K562 (cell line): ENCODE measurements around the gene PRKCG. TPM values are rescaled to one million over a fixed set of nuclear protein-coding genes. Genes with fewer than 3 reads are reported as not detected.

Experiments used
- ATAC-seq: fragments of 200-7000 bp; cut with Tn5 transposase; 3 replicates; pipeline ENCODE4 v1.9.1; 2020; ENCODE audit warnings: moderate library complexity
- BruUV-seq: library from RNA; stranded (reverse); fragments of 400-500 nt; replicated peaks from 2 replicates; lab custom pipeline; 2021; lab: Mats Ljungman, UMichigan
- CTCF ChIA-PET: fragments of 300-600 bp; formaldehyde crosslinking; extraction: SDS; loops from one replicate; lab custom pipeline; 2021; ENCODE audit warnings: low intra/inter-chr PET ratio; lab: Yijun Ruan, JAX
- POLR2A ChIA-PET: fragments of 300-600, 350-650 bp; sonication (Branson Sonifier 250); formaldehyde crosslinking; extraction: SDS; loops from one replicate; lab custom pipeline; 2021; ENCODE audit warnings: antibody characterized with exemption, inconsistent platforms; lab: Yijun Ruan, JAX
- DNase-seq, 4 experiments: peaks; one replicate each; pipeline versions ENCODE4 v3.0.0 to v3.0.0-alpha.2; 2011 to 2018; ENCODE audit warnings: low spot score in 3 of 4, mixed read lengths in 3 of 4; ENCODE audit errors: extremely low read depth in 1 of 4
- FAIRE-seq: peaks from 2 replicates; lab custom pipeline; 2011; peaks lifted over from hg19 to GRCh38; lab: Jason Lieb, UNC
- H2AFZ ChIP-seq: 2 replicates; pipeline ENCODE4 v1.6.0; 2011; ENCODE audit warnings: low read depth, low read length, control low read depth, inconsistent platforms
- H3K27ac ChIP-seq: fragments of 200-600 bp; 3 replicates; pipeline ENCODE4 v1.8.0; 2011; ENCODE audit warnings: low read depth, mild to moderate bottlenecking, control low read depth, inconsistent platforms, low read length, moderate library complexity, mixed read lengths; ENCODE audit errors: extremely low read depth
- H3K27me3 ChIP-seq, 2 experiments: fragments of 300-600 bp in 1 of 2; 2 replicates in 1 of 2; 3 replicates in 1 of 2; pipeline versions ENCODE4 v1.6.0 to v1.8.0; 2011; ENCODE audit warnings: inconsistent platforms in 2 of 2, low read length in 2 of 2, mild to moderate bottlenecking in 1 of 2, mixed read lengths in 1 of 2, moderate library complexity in 1 of 2; ENCODE audit not compliant: control insufficient read depth in 2 of 2, insufficient read depth in 2 of 2
- H3K36me3 ChIP-seq: fragments of 300-600 bp; 3 replicates; pipeline ENCODE4 v1.8.0; 2011; ENCODE audit warnings: mild to moderate bottlenecking, low read length, inconsistent platforms; ENCODE audit not compliant: control insufficient read depth, insufficient read depth
- H3K4me1 ChIP-seq, 2 experiments: fragments of 200-600 bp in 1 of 2; replicated peaks in 1 of 2; 2 replicates in 1 of 2; 3 replicates in 1 of 2; pipeline versions ENCODE4 v1.5.1 to v1.8.0; 2011; ENCODE audit warnings: inconsistent platforms in 2 of 2, low read length in 2 of 2, mild to moderate bottlenecking in 1 of 2, mixed read lengths in 1 of 2, moderate library complexity in 1 of 2; ENCODE audit not compliant: control insufficient read depth in 2 of 2, insufficient read depth in 2 of 2
- H3K4me2 ChIP-seq: 2 replicates; pipeline ENCODE4 v1.6.1; 2011; ENCODE audit warnings: low read length, control low read depth, inconsistent platforms, mixed read lengths; ENCODE audit not compliant: insufficient read depth
- H3K4me3 ChIP-seq: fragments of 200-600 bp; sonication (generic), shearing (Covaris generic); 2 replicates; pipeline ENCODE4 v1.5.1; 2016; ENCODE audit warnings: control low read depth, inconsistent platforms
- H3K79me2 ChIP-seq: fragments of 200-600 bp; 3 replicates; pipeline ENCODE4 v1.8.0; 2011; ENCODE audit warnings: low read length, inconsistent platforms; ENCODE audit not compliant: control insufficient read depth, insufficient read depth
- H3K9ac ChIP-seq, 2 experiments: 2 replicates each; pipeline versions ENCODE4 v1.6.0 to v1.6.1; 2011; ENCODE audit warnings: low read depth in 2 of 2, low read length in 2 of 2, control low read depth in 1 of 2, inconsistent platforms in 1 of 2, mild to moderate bottlenecking in 1 of 2, mixed read lengths in 1 of 2; ENCODE audit not compliant: insufficient read depth in 1 of 2
- H3K9me1 ChIP-seq: one replicate; pipeline ENCODE4 v1.6.0; 2011; ENCODE audit warnings: inconsistent platforms, mild to moderate bottlenecking, low read length, moderate library complexity; ENCODE audit not compliant: control insufficient read depth, insufficient read depth
- H3K9me3 ChIP-seq: replicated peaks from 2 replicates; pipeline ENCODE4 v1.5.1; 2011; ENCODE audit warnings: low read depth, low read length, inconsistent platforms; ENCODE audit not compliant: control insufficient read depth, insufficient read depth
- H4K20me1 ChIP-seq: replicated peaks from 2 replicates; pipeline ENCODE4 v1.6.1; 2011; ENCODE audit warnings: low read length, inconsistent platforms, mixed read lengths; ENCODE audit not compliant: control insufficient read depth, insufficient read depth
- AFF1 ChIP-seq, 2 experiments: fragments of 450-650 bp; IDR thresholded peaks; 2 replicates each; pipeline ENCODE4 v1.6.1; 2018; ENCODE audit warnings: mild to moderate bottlenecking in 2 of 2, low read depth in 1 of 2; ENCODE audit not compliant: partially characterized antibody in 2 of 2
- CREB3L1 ChIP-seq: fragments of 450-650 bp; IDR thresholded peaks from 2 replicates; pipeline ENCODE4 v1.6.1; 2014; ENCODE audit warnings: low read depth, mild to moderate bottlenecking, moderate library complexity, borderline replicate concordance
- DIDO1 ChIP-seq: fragments of 450-650 bp; IDR thresholded peaks from 2 replicates; pipeline ENCODE4 v1.6.1; 2016; ENCODE audit warnings: low read depth, missing biosample characterization, missing genetic modification characterization
- GTF2F1 ChIP-seq: IDR thresholded peaks from 2 replicates; pipeline ENCODE4 v1.6.1; 2011; ENCODE audit warnings: low read depth, low read length, improper control_type of control experiment
- ZBTB11 ChIP-seq, 3 experiments: fragments of 200-800 bp in 1 of 3; fragments of 250-450 bp in 1 of 3; fragments of 450-650 bp in 1 of 3; sonication (Bioruptor Pico) in 1 of 3; sonication (Bioruptor generic) in 1 of 3; formaldehyde crosslinking in 1 of 3; IDR thresholded peaks; 2 replicates each; pipeline versions ENCODE4 v1.6.1 to v1.8.0; 2016 to 2022; ENCODE audit warnings: mild to moderate bottlenecking in 2 of 3, missing genetic modification characterization in 2 of 3, missing compliant biosample characterization in 1 of 3, moderate library complexity in 1 of 3
- ZNF280A ChIP-seq: fragments of 450-650 bp; IDR thresholded peaks from 2 replicates; pipeline ENCODE4 v1.6.1; 2018; ENCODE audit warnings: mild to moderate bottlenecking, low read depth; ENCODE audit not compliant: partially characterized antibody
- ZNF830 ChIP-seq: fragments of 250-450 bp; sonication (Bioruptor Pico); IDR thresholded peaks from 2 replicates; pipeline ENCODE4 v1.5.0; 2021; ENCODE audit warnings: mild to moderate bottlenecking
- WGBS: fragments of 100-300 bp; shearing (Covaris generic); methylation state at CpG from one replicate; pipeline ENCODE4 v1.1.6; 2016; ENCODE audit warnings: low coverage, mixed read lengths; ENCODE audit not compliant: insufficient coverage; ENCODE audit errors: missing lambda C conversion rate; 5-methylcytosine and 5-hydroxymethylcytosine counted together
- in situ Hi-C: fragments of 300-500 bp; cut with MboI; formaldehyde crosslinking; loops from 4 replicates; pipeline ENCODE4 v1.15.0; 2018; ENCODE audit warnings: inconsistent platforms, mixed read lengths
- intact Hi-C: fragments of 100-400 bp; cut with micrococcal nuclease; formaldehyde crosslinking; loops from 2 replicates; pipeline ENCODE4 v1.14.2; 2022
- polyA plus RNA-seq, 8 experiments: library from polyadenylated mRNA; depleted of rRNA in 4 of 8; stranded (reverse) in 5 of 8; unstranded in 3 of 8; fragments of >200 nt; fragmentation: Nextera tagmentation in 2 of 8; fragmentation: Illumina TruSeq in 1 of 8; extraction: Ambion mirVana in 2 of 8; extraction: Trizol in 1 of 8; gene quantifications; 2 replicates each; pipeline versions ENCODE4 v1.2.1 to v1.2.3, GENCODE V29; 2011 to 2014; ENCODE audit warnings: inconsistent platforms in 1 of 8, missing spikeins in 1 of 8
- total RNA-seq, 7 experiments: library from RNA; depleted of rRNA in 6 of 7; stranded (reverse); fragments of >200 nt in 6 of 7; fragmentation: Illumina TruSeq in 2 of 7; extraction: Trizol in 2 of 7; gene quantifications; 2 replicates each; pipeline versions ENCODE4 v1.2.1 to v1.2.3, GENCODE V29; 2011 to 2021; ENCODE audit warnings: low replicate concordance in 1 of 7

PRKCG gene
- total and polyA plus RNA-seq, 9 of the 15 experiments (the other 6 are each of a cell fraction or from before 2014, with no cell fraction given): not detected

GRCh38 chr19:53879140-53880081 is 2.6 kb upstream of the PRKCG start:
- Histone ChIP-seq H3K9me3 (no peaks in the 10 kb centered on the region), H3K9me1 (no peaks in the 10 kb centered on the region), H4K20me1 (no peaks in the 10 kb centered on the region), H3K27ac (no peak overlapping the region), H3K4me1 (peaks cover 0 to 41% of the 10 kb centered on the region in 2 experiments; a peak in 3 of 5 replicates), H3K9ac (peak overlapping the region; percentile 48 to 85; a peak in 3 of 4 replicates), H3K4me3 (peak overlapping the region; percentile 38), H3K4me2 (peak overlapping the region; percentile 83), H3K36me3 (peaks cover 15% of the 10 kb centered on the region; the same call in 2 of the 3 replicates), H3K79me2 (no peaks in the 10 kb centered on the region), H3K27me3 (peaks cover 9 to 12% of the 10 kb centered on the region in 2 experiments; a peak in 3 of 5 replicates), H2AFZ (peak overlapping the region; percentile 94)
- ATAC-seq (peak; percentile 98), DNase-seq (peak; percentile 89 to 93 (median 90)), FAIRE-seq (peak; percentile 77)
- 11% methylated on average over 37 of the region's 51 CpGs for WGBS
- ChIA-PET POLR2A (interaction anchor here (0.6 to 4.3 kb wide), 3 partner anchors 8 to 22 kb away, joined by 3 to 27 read pairs (median 3); partner anchors contain the start of gene MYADM), CTCF (no interaction called here)
- intact Hi-C loops (no loop called here), in situ Hi-C loops (no loop called here)
- BruUV-seq: no TSS peak
- 0 out of 2 replicates have a peak, but pooled peaks have one; percentile 32 for TF ChIP-seq ZNF830 (CRISPR knock-in tag)
- TF ChIP-seq ZBTB11 (CRISPR knock-in tag; IDR thresholded peaks at IDR 0.05): peak in 1 of 3 experiments; percentile 54; a peak in 1 of 6 replicates
- TF ChIP-seq ZNF280A: no peak
- peak; percentile 77; the same call in 1 of the 2 replicates for TF ChIP-seq CREB3L1
- TF ChIP-seq AFF1 (IDR thresholded peaks at IDR 0.05; ENCODE audit: low read depth in 1 of 2, partially characterized antibody in 2 of 2): peak in 1 of 2 experiments; percentile 97
- TF ChIP-seq DIDO1 (tag): 0 out of 2 replicates have a peak, but pooled peaks have one; percentile 54
- TF ChIP-seq GTF2F1: no peak
